GM19468 (cell line): ENCODE data around the gene ERMP1.
"Not testable (repeated sequence)": the region's sequence is repeated elsewhere in the genome, so short reads cannot be mapped to it uniquely, and the experiment has no call there.

Experiments used
- ATAC-seq: cut with Tn5 transposase; IDR thresholded peaks from one replicate; pipeline ENCODE4 v1.9.1; 2021; ENCODE audit warnings: mild to moderate bottlenecking, moderate library complexity, moderate number of reproducible peaks; ENCODE audit not compliant: unreplicated experiment; ENCODE audit errors: extremely low read depth

The ERMP1 gene

GRCh38 chr9:5825223-5825622 lies 7.7 kb downstream of the ERMP1 start:
- no peak for ATAC-seq

- no peak for ATAC-seq
Measured at GRCh38 chr9:5820425-5820824, 12.5 kb downstream of the ERMP1 start.

DNA sequence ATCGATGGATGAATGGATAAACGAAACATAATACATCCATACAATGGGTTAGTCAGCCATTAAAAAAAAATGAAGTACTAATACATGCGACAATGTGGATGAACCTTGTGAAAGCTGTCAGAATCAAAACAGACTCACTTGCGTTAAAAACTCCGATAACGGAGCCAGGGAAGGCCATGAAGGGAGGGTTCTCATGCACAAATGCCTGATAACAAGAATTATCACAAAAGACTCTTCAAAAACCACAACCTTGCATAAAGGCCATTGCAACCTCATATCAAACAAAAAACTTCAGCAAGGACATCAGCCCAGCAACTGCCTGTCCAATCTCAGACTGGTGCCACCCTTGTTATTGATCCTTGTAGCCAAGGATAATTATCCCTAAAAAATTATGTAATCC lies 13.7 kb downstream of the ERMP1 start:
- no peak for ATAC-seq

DNA sequence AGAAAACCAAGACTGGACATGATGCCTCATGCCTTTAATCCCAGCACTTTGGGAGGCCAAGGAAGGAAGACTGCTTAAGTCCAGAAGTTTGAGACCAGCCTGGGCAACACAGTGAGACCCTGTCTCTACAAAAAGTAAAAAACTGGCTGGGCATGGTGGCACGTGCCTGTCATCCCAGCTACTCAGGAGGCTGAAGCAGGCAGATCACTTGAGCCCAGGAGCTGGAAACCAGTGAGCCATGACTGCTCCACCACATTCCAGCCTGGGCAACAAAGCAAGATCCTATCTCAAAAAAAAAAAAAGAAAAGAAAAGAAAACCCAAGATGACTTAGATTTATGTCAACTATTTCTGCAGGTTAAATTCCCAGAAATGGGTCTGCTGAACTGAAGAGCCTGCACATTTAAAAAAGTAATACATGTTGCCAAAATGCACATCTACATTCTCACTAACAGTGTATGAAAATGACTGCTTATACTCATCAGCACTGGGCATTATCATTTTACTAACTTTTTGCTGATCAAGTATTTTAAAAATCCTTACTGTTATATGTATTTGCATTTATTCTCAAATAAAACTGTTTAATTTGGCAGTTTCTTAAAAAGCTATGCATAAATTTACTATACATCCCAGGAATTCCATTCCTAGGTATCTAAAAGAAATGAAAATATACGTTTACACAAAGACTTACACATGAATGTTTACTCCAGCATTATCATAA lies 14.3 kb downstream of the ERMP1 start:
- no peak for ATAC-seq

- no peak for ATAC-seq
Measured at GRCh38 chr9:5817862-5818261, 15.1 kb downstream of the ERMP1 start.

GRCh38 chr9:5815461-5815860 lies 17.5 kb downstream of the ERMP1 start:
- ATAC-seq = no peak

GRCh38 chr9:5813824-5814223 lies 19.1 kb downstream of the ERMP1 start:
- no peak for ATAC-seq

GRCh38 chr9:5811751-5812150 lies 21.2 kb downstream of the ERMP1 start:
- no peak for ATAC-seq

GRCh38 chr9:5805478-5805877 lies 27.4 kb downstream of the ERMP1 start:
- ATAC-seq = no peak

- no peak for ATAC-seq
Measured at GRCh38 chr9:5801739-5802113, 31.2 kb downstream of the ERMP1 start.

- ATAC-seq = no peak
Measured at GRCh38 chr9:5800969-5801738, 31.8 kb downstream of the ERMP1 start.

GRCh38 chr9:5800378-5800777 lies 32.5 kb downstream of the ERMP1 start:
- ATAC-seq = not testable (repeated sequence)

DNA sequence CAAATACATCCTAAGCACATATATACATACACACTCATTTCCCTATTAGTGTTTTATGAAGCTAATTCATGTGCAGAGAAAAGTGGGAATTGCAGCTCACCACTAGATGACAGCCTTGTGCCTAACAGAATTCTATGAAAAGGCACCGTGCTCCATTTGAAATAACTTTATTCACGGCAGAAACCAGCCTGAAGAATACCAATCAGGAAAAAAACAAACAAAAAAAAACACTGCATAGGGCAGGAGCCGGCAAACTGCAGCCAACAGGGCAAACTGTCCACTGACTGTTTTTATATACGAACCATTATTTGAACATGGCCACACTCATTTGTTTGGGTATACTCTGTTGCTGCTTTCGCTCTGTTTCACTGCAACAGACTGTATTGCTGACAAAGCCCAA lies 33.6 kb downstream of the ERMP1 start:
- ATAC-seq = no peak

DNA sequence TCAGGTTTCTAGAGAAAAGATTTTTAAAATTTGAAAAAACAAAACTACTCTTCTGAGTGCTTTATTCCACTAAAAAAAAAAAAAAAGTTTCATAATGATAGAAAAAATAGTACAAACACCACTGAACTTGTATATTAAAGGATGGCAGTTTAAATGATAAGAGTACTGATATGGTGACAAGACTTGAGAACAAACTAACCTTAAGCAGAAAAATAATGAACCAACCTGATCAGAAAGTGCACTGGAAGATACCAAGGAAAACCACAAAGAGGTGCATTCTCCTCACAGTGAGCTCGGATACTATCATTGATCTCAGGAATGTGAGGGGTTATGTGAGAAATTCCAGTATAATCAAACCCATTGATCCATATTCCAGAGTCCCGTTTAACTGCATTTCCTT lies 34.3 kb downstream of the ERMP1 start:
- ATAC-seq = no peak

DNA sequence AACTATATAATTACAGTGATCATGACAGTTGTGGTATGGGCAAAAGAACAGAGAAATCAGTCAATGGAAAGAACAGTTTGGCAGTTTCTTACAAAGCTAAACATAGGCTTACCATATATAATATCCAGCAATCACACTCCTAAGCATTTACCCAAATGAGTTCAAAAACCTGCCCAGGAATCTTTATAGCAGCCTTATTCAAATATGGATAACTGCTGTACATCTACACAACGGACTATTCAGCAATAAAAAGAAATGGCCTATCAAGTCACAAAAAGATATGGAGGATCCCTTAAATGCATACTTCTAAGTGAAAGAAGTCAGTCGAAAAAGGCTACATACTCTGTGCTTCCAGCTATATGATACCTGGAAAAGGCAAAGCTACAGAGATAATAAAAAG lies 36.6 kb downstream of the ERMP1 start:
- no peak for ATAC-seq

DNA sequence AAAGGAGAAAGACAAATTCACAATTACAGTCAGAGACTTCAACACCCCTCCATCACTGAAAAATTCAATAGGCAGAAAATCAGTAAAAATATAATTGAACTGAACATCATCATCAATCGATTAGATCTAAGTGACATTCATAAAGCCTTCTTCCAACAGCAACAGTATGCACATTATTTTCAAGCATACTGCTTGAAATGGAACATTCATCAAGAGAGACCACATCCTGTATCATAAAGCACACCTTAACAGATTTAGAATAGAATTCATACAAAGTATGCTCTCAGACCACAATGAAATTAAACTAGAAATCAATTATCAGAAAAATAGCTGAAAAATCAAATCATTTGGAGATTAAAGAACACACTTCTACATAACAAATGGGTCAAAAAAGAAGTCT lies 39.1 kb downstream of the ERMP1 start:
- no peak for ATAC-seq

- ATAC-seq = no peak
Measured at GRCh38 chr9:5791870-5792269, 41.0 kb downstream of the ERMP1 start.

DNA sequence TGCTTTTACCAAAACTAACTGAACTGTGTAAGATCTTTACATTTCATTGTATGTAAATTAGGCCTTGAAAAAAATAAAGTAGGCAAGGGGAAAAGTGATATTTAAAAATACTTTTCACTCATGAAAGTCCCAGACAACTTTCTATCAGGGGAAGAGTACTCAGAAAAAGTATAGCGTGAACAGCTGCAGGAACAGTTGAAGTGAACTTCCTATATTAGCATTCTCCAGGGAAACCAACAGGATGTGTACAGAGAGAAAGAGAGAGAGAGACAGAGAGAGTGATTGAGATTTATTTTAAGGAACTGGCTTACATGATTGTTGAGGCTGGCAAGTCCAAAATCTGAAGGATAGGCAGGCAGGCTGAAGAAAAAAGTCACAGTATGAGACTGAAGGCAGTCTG lies 42.0 kb downstream of the ERMP1 start:
- ATAC-seq = no peak

DNA sequence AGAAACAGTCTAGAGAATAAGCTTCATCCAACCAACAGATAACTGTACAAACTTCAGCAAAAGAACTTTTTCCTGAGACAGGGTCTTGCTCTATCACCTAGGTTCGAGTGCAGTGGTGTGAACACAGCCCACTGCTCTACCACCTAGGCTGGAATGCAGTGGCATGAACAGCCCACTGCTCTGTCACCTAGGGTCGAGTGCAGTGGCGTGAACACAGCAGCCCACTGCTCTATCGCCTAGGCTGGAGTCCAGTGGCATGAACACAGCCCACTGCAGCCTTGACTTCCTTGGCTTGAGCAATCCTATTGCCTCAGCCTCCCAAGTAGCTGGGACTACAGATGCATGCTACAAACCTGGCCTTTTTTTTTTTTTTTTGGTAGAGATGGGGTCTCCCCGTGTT lies 43.4 kb downstream of the ERMP1 start:
- no peak for ATAC-seq

DNA sequence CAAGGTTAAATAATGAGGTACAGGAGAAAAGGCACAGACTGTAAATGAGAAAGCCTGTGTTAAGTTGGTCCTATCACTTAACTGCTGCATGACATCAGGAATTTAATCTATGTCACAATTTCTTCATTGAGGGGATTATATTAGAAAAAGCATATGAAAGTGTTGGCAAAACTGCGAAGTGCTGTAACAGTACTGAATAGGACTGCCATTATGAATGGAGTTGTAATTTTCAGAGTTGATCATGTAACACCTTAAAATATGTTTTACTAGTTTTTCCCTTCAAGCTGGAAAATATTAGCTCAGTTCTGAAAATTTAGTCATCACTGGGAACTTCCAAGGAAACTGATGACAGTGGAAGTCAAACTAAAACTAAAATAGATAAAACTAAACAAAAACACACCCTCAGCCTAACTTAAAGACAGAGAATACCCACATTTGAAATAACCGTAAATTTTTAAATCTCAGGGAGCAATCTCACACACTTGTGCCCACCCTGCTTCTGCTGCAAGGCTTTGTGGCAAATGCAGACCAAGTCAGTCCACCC lies 45.1 kb downstream of the ERMP1 start:
- no peak for ATAC-seq

DNA sequence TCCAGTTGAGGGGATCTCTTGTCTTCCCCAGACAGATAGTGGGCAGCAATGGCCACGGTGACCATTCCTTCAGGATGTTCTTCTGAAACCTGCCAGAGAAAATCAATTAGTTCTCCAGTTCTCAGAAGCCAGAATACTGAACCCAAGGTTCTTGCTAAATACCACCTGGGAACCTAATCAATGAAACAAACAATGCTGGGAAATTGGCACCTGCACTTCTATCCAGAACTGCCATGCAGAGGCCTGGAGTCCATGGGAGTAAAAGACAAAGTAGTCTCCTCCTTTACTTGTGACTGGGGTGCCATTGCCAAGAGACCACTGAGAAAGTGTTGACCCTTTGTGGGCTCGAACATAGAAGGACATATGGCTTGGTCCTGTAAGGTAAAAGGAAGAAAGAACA lies 45.7 kb downstream of the ERMP1 start:
- no peak for ATAC-seq
